ENCODE measurements around the gene INAFM1.

The INAFM1 gene

DNA sequence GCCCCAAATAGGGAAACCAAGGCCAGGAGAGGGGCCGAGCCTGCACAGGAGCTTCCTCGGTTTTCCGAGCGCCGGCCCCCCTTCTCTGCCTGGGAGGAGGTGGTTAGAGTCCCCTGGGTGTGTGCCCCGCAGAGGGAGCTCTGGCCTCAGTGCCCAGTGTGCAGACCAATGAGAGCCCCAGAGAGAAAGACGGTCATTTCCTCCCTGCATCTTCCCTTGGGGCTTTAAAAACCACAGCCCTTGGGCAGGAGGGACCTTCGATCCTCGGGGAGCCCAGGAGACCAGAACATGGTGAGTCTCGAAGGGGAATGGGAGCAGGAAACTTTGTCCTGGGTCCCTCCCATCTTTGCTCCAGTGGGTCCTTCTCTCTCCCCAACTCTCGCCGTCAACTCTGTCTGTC, 34.9 kb downstream of the INAFM1 start, which contains the start of gene C5AR1:
C5AR1 (plus strand) TSS at position 254 of the 400 bp plus-strand sequence; CDS start at position 289, 35 bp downstream.
- Histone ChIP-seq H2AFZ (ENCODE audit: low read depth) (no peak within 1 kb of the TSS), H3K27me3 (ENCODE audit: insufficient read depth, low read depth) (peaks cover 69% of the 10 kb centered on the region), H3K4me2 (no peak within 1 kb of the TSS), H3K27ac (no peak within 1 kb of the TSS), H3K36me3 (ENCODE audit: insufficient read depth) (no peaks in the 10 kb centered on the region), H3K9ac (no peak within 1 kb of the TSS), H3K4me1 (ENCODE audit: low read depth, poor library complexity, severe bottlenecking) (peaks cover 11% of the 10 kb centered on the region), H3K4me3 (IDR thresholded peaks at IDR 0.05; ENCODE audit: insufficient read depth, low read depth, low read length) (no peak within 1 kb of the TSS), H4K20me1 (ENCODE audit: insufficient read depth) (no peaks in the 10 kb centered on the region), H3K79me2 (ENCODE audit: insufficient read depth, low read depth) (no peaks in the 10 kb centered on the region)
- no peak for TF ChIP-seq CTCF (conservative IDR thresholded peaks at IDR 0.05; ENCODE audit: low read depth, low read length)

GRCh38 chr19:47310323-47310722, 35.6 kb downstream of the INAFM1 start:
- Histone ChIP-seq H4K20me1 (ENCODE audit: insufficient read depth) (no peaks in the 10 kb centered on the region), H3K27me3 (ENCODE audit: insufficient read depth, low read depth) (peaks cover 76% of the 10 kb centered on the region), H3K9ac (no peak overlapping the region), H3K4me3 (IDR thresholded peaks at IDR 0.05; ENCODE audit: insufficient read depth, low read depth, low read length) (no peak overlapping the region), H2AFZ (ENCODE audit: low read depth) (no peak overlapping the region), H3K4me1 (ENCODE audit: low read depth, poor library complexity, severe bottlenecking) (peaks cover 8% of the 10 kb centered on the region), H3K4me2 (no peak overlapping the region), H3K36me3 (ENCODE audit: insufficient read depth) (no peaks in the 10 kb centered on the region), H3K27ac (no peak overlapping the region), H3K79me2 (ENCODE audit: insufficient read depth, low read depth) (no peaks in the 10 kb centered on the region)
- no peak for TF ChIP-seq CTCF (conservative IDR thresholded peaks at IDR 0.05; ENCODE audit: low read depth, low read length)

DNA sequence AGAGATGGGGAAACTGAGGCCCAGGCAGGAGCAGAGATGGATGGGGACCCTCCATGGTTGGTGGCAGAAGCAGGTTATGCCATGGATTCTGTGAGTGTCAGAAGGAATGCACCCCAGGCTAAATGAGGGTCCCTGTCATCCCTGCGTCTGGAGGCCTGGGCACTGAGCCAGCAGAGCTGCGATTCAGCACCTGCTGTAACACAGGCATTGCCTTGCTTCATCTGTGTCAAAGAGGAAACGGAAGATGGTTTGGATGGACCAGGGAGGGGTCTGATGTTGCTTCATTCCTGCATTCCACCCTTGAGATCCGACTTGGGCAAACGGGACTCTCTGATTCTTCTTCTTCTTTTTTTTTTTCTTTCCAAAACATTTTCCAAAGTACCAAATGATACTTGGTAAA, 36.1 kb downstream of the INAFM1 start:
- Histone ChIP-seq H4K20me1 (ENCODE audit: insufficient read depth) (no peaks in the 10 kb centered on the region), H3K27me3 (ENCODE audit: insufficient read depth, low read depth) (peaks cover 80% of the 10 kb centered on the region), H3K4me3 (IDR thresholded peaks at IDR 0.05; ENCODE audit: insufficient read depth, low read depth, low read length) (no peak overlapping the region), H3K9ac (no peak overlapping the region), H3K4me1 (ENCODE audit: low read depth, poor library complexity, severe bottlenecking) (peaks cover 7% of the 10 kb centered on the region), H3K4me2 (no peak overlapping the region), H3K27ac (no peak overlapping the region), H3K79me2 (ENCODE audit: insufficient read depth, low read depth) (no peaks in the 10 kb centered on the region), H3K36me3 (ENCODE audit: insufficient read depth) (no peaks in the 10 kb centered on the region), H2AFZ (ENCODE audit: low read depth) (no peak overlapping the region)
- no peak for TF ChIP-seq CTCF (conservative IDR thresholded peaks at IDR 0.05; ENCODE audit: low read depth, low read length)

DNA sequence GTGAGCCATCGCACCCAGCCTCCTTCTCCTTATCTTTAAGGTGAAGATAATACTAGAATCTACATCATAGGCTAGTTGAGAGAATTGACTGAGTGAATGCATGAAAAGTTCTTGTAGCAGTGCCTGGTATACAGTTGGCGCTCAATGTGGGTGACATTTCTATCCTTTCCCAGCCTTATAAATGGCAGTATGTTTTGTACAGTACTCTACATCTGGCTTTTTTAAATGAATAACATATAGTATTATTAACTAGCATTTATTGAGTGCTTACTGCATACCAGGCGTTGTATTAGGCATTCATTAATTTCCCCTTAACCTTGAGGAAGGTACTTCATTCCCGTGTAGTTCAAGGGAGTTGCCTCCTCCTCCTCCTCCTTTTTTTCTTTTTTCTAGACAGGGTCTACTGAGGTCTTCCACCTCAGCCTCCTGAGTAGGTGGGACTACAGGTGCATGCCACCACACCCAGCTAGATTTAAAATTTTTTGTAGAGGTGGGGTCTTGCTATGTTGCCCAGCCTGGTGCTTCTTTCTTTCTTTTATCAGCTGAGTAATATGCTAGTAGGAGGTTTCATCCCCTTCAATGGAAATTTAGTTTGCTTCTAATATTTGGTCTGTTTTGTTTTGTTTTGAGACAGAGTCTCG, 37.8 kb downstream of the INAFM1 start:
- Histone ChIP-seq H3K27me3 (ENCODE audit: insufficient read depth, low read depth) (peaks cover 75% of the 10 kb centered on the region), H3K4me2 (no peak overlapping the region), H3K27ac (no peak overlapping the region)

More for the DNA sequence above, 37.8 kb downstream of the INAFM1 start:
- Histone ChIP-seq H3K9ac (no peak overlapping the region), H4K20me1 (ENCODE audit: insufficient read depth) (no peaks in the 10 kb centered on the region), H3K4me3 (IDR thresholded peaks at IDR 0.05; ENCODE audit: insufficient read depth, low read depth, low read length) (no peak overlapping the region), H3K36me3 (ENCODE audit: insufficient read depth) (no peaks in the 10 kb centered on the region), H3K4me1 (ENCODE audit: low read depth, poor library complexity, severe bottlenecking) (peaks cover 7% of the 10 kb centered on the region), H2AFZ (ENCODE audit: low read depth) (no peak overlapping the region), H3K79me2 (ENCODE audit: insufficient read depth, low read depth) (no peaks in the 10 kb centered on the region)
- TF ChIP-seq CTCF (conservative IDR thresholded peaks at IDR 0.05; ENCODE audit: low read depth, low read length), result no peak
